MV-4-11 (cell line): ENCODE results near the gene GOLGA6L2.
"Not testable (repeated sequence)": the region's sequence is repeated elsewhere in the genome, so short reads cannot be mapped to it uniquely, and the experiment has no call there.

Experiments
- DNase-seq: peaks from one replicate; lab custom pipeline; 2025; lab: John Stamatoyannopoulos, UW

Gene GOLGA6L2, protein sequence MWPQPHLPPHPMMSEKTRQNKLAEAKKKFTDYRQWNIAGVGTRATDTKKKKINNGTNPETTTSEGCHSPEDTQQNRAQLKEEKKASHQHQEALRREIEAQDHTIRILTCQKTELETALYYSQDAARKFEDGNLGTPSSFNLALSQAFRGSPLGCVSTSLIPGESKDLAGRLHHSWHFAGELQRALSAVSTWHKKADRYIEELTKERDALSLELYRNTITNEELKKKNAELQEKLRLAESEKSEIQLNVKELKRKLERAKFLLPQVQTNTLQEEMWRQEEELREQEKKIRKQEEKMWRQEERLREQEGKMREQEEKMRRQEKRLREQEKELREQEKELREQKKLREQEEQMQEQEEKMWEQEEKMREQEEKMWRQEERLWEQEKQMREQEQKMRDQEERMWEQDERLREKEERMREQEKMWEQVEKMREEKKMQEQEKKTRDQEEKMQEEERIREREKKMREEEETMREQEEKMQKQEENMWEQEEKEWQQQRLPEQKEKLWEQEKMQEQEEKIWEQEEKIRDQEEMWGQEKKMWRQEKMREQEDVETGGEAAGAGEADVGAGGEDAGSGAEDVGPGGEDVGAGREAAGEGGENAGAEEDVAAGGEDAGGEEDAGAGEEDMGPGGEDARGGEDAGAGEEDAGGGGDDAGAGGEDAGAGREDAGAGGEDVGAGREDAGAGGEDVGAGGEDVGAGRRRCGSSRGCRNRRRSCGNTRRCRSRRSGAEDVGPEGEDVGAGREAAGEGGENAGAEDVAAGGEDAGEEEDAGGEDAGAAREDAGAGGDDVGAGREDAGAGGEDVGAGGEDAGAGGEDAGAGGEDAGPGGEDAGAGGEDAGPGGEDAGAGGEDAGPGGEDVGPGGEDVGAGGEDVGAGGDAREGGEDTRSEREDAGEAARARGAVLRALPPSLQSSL

DNA sequence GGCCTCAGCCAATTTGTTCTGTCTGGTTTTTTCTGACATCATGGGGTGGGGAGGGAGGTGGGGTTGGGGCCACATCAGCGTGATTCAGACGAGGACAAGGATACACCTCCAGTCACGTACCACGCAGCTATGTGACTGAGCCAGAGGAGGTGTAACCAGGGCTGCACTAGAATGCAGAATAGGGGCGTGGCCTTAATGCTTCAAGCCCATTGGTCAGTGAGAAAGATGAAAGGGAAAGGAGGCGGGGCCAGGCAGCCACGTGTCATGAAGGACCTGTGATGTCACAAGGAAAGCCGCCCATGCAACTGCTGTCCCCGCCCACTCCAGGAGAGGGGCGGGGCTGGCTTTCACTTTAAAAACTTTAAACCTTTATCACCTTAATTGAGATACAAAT lies at the start of gene GOLGA6L2:
Gene GOLGA6L2 (minus strand): TSS at position 137 of the 394 bp plus-strand sequence. CDS start 62 bp downstream, at position 75.
- peak; percentile 17 for DNase-seq

DNA sequence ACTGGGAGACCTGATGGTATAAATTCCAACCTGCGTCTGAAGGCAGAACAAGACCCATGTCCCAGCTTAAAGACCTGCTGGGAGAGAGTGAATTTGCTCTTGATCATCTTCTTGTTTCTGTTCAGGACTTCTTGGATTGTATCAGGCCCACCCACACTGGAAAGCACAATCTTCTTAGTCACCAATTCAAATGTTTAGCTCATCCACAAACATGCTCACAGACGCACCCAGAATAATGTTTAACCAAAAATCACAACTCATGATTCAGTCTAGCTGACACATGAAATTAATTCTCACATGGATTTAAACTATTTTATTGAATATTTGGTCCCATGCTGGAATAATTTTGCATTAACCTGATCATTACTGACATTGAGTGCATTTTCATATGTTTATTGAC lies 37.8 kb upstream of the GOLGA6L2 start:
- no peak for DNase-seq

DNA sequence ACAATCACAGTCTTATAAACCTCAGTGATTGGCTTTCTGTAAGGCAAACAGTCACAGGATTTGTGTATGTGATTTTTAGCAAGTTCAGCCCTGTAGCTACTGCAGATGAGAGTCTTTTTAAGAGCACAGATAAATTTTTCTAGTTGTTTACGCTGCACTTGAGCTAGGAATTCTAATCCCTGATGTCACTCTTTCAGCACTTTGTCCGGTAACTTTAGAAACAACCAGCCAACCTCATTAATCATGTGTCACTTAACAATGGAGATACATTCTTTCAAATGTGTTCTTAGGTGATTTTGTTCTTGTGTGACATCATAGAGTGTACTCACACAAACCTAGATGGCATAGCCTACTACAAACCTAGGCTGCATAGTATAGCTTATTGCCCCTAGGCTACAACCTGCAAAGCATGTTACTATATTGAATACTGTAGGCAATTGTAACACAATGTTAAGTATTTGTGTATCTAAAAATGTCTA lies 36.8 kb upstream of the GOLGA6L2 start:
- no peak for DNase-seq

DNA sequence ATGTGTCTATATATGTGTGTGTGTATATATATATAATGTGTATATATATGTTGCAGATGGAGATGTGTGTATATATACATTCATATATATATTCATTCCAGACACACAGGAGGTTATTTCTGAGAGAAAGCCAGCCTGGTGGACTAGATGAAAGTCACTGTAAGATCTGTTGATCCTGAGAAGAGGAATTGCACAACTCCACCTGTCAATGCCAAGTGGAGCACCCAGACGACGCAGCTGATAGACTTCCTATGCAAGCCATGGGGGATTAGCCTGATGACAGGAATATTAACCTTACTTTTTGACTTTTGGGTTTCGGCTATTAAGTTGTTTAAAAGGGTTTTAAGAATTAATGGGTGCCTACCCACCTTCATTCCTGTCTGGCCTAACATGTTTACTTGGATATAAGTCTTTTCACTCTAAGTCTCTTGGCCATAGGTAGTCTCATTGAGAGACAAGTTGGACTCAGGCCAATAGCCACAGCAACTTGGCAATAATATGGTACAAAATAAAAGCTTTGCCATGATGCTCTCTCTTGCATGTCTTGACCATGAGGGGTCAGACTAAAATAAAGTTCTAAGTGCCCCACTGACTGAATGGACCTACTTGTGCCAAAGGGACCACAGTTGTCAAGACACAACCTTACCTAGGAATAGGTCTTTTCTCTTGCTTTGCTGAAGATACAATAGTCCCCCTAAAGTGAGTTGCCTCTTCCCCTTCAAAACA lies 35.9 kb upstream of the GOLGA6L2 start:
- no peak for DNase-seq

DNA sequence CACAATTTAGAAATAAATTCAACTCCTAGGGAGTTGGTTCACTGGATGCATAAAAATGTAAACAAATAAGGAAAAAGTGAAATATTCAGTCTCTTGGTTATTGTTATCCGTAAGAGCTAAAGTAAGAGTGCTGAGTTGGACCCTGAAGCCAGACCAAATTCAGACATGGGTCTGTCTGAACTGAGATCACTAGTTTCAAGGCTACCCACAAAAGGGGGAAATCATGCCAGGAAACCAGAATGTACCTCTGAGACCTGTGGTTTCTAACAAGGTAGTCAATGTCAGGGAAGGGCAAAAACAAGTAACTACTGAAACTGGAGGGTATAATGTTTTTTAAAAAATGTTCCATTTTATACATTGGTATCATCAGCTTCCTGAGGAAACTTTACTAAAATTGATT lies 35.2 kb upstream of the GOLGA6L2 start:
- DNase-seq, result no peak

DNA sequence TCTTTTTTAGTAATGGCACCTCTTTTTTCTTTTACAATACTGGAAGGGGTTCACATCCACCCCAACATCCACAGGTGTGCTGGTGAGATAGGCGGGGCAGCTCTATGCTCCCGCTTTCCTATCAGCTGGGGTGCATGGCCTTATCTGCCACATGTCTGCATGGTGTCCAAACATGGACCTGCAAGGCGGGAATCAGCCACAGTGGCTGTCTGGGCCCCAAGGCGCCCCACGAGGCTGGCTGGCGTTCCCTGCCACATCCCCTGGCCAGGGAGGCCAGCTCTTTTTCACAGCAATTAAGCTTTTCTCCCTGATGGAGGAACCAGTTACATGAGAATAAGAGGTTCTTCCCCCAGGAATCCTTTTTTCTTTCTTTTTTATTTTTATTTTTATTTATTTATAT lies 30.9 kb upstream of the GOLGA6L2 start:
- no peak for DNase-seq

DNA sequence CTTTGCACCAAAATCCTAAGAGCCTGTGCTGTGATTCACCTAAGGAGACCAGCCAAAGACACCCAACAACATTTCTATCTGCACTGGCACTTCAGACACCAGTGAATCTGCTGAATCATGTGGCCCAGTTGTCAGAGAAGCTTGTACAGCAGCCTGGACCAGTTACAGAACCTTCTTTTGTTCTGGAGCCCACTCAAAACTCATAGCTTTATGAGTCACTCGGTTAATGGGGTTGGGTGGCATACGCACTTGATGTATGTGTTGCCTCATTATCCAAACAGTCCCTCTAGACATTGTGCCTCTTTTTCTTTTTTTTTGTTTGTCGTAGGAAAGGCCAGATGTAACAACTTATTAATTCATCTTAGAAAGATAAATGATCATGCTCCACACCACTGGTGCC lies 25.6 kb upstream of the GOLGA6L2 start:
- no peak for DNase-seq

DNA sequence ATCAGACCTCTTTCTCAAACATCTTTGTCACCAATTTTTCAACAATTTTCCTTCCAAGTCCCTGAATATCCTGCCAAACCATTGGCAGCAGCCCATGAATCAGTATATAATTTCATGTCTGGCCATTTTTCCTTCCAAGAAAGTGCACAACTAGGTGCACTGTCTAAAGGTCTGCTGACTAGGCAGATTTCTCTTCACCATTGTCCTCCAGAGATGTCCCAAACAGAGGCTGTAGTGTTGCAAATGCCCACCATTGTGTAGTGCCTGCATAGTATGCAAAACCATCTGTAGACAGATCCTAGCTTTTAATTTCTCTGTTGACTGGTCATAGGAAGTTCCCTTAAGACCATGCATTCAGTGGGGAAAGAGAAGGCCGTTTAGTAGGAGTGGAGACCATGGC lies 25.0 kb upstream of the GOLGA6L2 start:
- DNase-seq, result no peak

DNA sequence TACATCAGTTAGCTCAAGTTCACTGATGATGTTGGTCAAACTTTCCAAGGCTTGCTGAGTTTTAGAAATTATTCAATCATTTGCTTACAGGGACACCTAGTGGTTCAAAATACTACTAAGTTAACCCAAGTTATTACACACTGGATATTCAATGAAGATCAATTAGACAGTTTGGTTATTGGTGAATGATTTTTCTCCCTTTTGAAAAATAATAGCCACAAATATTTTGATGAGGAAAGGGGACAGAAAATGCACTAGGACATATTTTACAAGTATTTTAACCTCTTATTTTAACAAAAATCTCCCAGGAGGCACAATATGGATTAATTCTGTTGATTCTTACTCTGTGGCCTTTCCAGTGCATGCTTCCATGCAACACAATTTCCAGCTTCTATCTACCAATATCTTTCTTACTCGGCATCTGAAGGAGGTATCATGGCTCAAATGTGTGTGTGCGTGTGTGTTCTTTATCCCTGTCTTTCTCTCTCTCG lies 20.1 kb upstream of the GOLGA6L2 start:
- DNase-seq, result peak; percentile 58

DNA sequence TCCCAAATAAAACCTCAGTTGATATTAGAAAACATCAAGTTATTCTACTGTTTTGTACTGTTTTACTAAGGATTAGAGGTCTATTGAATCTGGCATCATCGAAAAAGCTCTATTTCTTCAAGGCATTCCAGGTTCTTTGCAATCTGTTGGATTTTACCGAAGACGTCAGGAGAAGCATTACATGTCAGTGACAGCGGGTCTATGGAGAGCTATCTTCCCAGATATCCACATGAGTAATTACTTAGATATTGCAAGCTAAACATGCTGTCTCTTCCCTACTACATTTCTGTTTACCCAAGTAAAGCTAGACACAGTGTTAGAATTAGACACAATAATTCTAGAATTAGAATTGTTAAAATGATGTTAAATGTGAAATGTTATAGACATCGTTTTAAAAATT lies 10.8 kb upstream of the GOLGA6L2 start:
- DNase-seq, result no peak

DNA sequence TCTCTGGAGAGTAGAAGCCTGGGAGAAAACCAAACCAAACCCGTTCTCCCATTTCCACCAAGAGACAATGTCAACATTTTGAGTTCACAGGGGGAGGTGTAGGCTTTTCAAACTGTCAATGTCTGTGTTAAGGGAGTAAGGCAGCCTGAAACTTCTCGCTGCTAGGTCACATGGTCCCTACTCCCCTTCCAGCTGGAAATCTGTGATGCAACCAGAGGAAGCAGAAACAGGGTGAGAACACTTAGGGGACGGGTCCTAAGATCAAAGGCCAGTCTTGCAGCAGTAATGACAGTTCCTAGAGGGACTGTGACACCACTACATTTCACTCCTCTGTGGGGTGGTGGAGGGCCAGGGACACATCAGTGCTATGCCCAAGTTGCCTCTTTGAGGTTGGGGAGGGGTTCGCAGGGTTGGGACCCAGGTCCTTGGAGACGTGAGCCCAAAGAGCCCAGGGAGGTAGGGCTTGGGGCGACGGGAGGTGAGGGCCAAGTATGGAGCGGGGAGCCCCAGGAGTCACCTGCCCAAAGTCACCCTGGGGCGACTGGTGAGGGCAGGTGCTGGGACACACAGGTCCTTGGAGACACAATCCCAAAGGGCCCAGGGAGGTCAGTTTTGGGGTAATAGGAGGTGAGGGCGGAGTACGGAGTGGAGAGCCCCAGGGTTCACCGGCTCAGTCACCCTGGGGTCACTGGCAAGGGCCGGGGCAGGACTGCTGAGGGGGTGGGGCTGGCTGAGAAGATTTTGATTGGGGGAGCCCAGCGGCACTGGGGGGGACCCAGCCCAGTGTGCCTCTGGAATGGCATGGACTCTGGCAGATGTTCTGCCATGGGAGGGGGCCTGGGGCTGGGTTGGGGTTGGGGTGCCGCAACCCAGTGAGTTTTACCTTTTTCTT lies 582 bp downstream of the GOLGA6L2 start:
- DNase-seq, result peak; percentile 55

DNA sequence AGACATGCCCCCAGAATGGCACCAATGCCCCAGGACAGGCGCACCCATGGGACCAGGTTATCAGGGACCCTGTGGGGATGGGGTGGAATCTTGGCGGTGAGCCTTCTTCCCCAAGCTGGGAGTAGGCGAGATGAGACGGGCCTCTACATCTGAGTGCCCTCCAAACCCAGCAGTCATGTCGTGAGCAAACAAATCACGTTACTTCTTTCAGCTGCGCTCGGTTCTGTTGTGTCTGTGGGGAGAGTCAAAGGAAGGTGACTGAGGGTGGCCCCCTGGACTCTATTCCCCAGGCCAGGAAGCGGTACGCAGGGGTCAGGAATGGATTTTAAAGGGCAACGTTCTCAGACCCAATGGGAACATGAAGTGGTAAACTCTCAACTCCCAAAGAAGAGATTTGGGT lies 2.8 kb downstream of the GOLGA6L2 start:
- DNase-seq, result no peak

DNA sequence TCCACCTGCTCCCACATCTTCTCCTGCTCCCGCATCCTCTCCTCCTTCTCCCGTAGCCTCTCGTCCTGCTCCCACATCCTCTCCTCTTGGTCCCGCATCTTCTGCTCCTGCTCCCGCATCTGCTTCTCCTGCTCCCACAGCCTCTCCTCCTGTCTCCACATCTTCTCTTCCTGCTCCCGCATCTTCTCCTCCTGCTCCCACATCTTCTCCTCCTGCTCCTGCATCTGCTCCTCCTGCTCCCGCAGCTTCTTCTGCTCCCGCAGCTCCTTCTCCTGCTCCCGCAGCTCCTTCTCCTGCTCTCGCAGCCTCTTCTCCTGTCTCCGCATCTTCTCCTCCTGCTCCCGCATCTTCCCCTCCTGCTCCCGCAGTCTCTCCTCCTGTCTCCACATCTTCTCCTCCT lies 5.8 kb downstream of the GOLGA6L2 start:
- DNase-seq, result no peak

DNA sequence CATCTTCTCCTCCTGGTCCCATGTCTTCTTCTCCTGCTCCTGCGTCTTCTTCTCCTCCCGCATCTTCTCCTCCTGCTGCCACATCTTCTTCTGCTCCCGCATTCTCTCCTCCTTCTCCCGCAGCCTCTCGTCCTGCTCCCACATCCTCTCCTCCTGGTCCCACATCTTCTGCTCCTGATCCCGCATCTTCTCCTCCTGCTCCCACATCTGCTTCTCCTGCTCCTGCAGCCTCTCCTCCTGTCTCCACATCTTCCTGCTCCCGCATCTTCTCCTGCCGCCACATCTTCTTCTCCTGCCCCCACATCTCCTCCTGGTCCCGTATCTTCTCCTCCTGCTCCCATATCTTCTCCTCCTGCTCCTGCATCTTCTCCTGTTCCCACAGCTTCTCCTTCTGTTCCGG lies 6.4 kb downstream of the GOLGA6L2 start:
- DNase-seq, result no peak

DNA sequence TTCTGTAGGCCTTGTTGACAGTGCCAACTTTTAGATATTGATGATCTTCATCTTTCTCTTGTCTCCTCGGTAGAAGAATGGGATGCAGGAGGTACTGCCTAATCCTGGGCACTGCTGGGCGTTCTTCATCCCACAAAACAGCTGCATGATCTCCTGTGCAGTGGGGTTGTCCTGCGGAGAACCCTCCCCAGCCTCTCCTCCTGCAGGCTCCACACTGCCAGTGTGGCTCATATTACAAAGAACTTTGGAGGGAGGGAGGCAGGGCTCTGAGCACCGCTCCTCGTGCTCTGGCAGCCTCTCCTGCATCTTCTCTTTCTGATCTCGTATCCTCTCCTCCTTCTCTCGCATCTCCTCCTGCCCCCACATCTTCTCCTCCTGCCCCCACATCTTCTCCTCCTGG lies 7.5 kb downstream of the GOLGA6L2 start:
- no peak for DNase-seq

DNA sequence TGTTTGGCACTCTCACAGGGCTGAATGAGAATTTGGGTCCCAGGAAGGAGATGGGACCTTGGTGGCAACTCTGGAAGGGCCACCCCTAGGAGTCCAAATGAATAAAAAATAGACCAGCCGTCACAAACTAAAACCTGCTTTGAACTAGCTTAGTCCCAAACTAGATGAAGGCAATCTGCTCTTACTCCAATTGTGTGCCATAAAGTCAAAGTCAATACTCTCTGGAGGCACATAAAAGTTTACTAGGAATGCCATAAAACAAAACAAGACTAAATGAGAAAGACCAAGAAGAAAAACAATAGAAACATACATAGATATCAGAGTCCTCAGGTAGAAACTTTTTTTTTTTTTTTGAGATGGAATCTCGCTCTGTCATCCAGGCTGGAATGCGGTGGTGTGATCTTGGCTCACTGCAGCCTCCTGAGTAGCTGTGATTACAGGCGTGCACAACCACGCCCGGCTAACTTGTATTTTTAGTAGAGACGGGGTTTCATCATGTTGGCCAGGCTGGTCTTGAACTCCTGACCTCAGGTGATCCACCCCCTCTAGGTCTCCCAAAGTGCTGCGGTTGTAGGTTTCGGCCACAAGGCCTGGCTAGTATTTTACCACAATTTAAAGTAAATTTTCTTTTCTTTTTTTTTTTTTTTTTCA lies 8.1 kb downstream of the GOLGA6L2 start:
- no peak for DNase-seq

DNA sequence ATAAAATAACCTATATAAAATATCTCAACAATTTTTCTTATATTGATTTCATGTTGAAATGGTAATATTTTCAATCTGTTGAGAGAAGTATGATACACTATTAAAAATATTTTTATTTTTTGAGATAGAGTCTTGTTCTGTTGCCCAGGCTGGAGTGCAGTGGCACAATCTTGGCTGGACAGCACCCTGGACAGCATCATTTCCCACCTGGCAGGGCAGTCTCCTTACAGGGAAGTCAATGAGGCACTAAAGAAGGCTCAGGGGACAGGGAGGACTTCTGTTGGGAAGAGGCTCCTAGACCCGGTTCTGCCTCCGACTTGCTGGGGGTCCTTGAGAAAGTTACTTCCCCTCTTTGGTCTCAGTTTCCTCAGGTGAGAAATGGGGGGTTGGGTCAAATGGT lies 9.4 kb downstream of the GOLGA6L2 start:
- DNase-seq, result no peak

DNA sequence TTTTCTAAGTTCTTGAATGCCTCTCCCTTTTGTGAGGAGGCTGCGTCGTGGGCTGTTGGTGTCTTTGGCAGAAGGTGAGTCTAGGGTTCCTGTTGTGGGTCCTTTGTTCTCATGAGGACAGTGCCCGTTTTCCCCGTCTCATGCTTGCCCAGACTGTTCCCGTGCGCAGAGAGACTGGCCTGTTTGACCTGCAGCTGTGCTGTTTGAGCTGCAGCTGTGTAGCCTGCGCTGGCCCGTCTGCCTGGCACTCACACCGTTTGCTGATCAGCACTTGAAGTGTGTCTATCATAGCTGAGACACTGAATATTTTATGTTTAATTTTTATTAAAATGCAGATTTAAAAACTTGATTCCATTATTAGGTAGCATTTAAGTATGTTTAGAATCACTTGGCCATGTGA lies 9.9 kb downstream of the GOLGA6L2 start:
- DNase-seq, result no peak

DNA sequence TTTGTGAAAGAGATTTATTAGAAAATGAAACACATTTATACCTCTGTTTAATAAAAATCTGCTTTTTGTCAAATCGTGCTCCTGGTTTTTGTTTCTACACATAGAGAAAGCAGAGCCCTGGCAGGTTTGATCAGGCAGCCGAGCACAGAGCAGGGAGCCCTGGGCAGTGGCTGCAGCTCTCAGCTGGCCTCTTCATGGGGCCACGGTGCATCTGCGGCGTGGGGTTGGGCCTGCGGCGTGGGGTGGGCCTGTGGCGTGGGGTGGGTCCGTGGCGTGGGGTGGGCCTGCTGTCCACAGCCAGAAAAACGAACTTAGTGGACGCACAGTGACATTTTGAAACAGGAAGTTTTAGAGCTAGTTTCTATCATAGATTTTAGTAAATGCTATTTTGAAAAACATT lies 10.6 kb downstream of the GOLGA6L2 start:
- DNase-seq, result no peak

DNA sequence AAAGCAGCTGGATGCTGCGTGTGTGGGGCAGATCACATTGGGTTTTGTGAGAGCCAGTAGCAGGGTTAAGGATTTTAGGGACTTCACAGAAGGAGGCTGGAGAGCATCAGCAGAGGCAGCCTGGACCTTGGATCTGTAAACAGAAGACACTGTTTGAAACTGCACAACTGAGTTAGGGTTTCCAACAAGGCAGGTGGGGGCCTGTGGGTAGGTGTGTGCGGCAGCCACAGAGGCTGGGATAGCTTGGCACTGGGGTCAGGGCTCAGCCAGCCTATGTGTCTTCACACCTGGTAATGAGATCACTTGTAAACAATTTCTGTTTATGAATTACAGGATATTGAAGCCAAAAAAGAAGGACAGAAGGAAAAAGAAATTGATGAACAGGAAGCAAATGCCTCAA lies 12.3 kb downstream of the GOLGA6L2 start:
- not testable (repeated sequence) for DNase-seq

DNA sequence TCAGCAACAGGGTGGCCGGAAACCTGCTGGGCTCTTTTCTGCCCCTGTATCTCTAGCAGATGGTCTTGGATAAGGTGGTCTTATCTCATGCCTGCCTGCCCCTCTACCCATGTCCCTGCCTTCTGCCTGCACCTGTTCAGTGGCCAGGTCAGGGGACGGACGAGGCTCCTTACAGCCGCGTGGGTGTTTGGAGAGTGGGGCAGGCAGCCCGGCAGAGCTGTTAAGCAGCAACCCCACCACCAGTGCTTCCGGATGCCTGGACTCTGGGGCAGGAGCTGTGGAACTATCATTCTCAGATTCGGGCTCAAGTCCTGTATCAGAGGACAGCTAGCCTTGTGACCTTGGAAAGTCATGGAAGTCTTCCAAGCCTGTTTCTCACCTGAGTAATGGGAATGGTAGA lies 21.7 kb downstream of the GOLGA6L2 start:
- DNase-seq, result not testable (repeated sequence)
